ENCODE measurements around the gene ITIH3. TPM values are rescaled to one million over a fixed set of nuclear protein-coding genes. Genes with fewer than 3 reads are reported as not detected.

Gene ITIH3
- total RNA-seq, 3 donors from 2014 or later, result 0.72 to 1.4 (median 0.89) TPM

- intact Hi-C loops (cut with DNase I, micrococcal nuclease), result no loop called here
- no peak overlapping the region for H3K4me3 ChIP-seq
- ATAC-seq, result no peak
Observed at GRCh38 chr3:52787672-52788625, 6.6 kb upstream of the ITIH3 start.

GRCh38 chr3:52788890-52789745 is 5.5 kb upstream of the ITIH3 start:
- Histone ChIP-seq H3K4me3 (no peak overlapping the region), H3K4me1 (ENCODE audit: low read depth) (no peaks in the 10 kb centered on the region), H3K9me3 (no peaks in the 10 kb centered on the region), H3K36me3 (ENCODE audit: low read depth) (no peaks in the 10 kb centered on the region)
- TF ChIP-seq CTCF (IDR thresholded peaks at IDR 0.05), result no peak
- ATAC-seq, result no peak
- intact Hi-C loops (cut with DNase I, micrococcal nuclease), result no loop called here
- peak in 1 of 3 donors; percentile 29 for DNase-seq

More at GRCh38 chr3:52787672-52788625, 6.6 kb upstream of the ITIH3 start:
- H3K9me3 ChIP-seq, result no peaks in the 10 kb centered on the region
- no peaks in the 10 kb centered on the region for H3K4me1 ChIP-seq (ENCODE audit: low read depth)
- TF ChIP-seq CTCF (IDR thresholded peaks at IDR 0.05), result no peak
- H3K36me3 ChIP-seq (ENCODE audit: low read depth), result no peaks in the 10 kb centered on the region
- no peak for DNase-seq

- intact Hi-C loops (cut with DNase I, micrococcal nuclease), result no loop called here
- Histone ChIP-seq H3K36me3 (ENCODE audit: low read depth) (no peaks in the 10 kb centered on the region), H3K9me3 (no peaks in the 10 kb centered on the region), H3K4me3 (no peak overlapping the region), H3K4me1 (ENCODE audit: low read depth) (no peaks in the 10 kb centered on the region)
- TF ChIP-seq CTCF (IDR thresholded peaks at IDR 0.05), result no peak
- DNase-seq (peak in 1 of 3 donors; percentile 19), ATAC-seq (no peak)
Observed at GRCh38 chr3:52789746-52790040, 4.9 kb upstream of the ITIH3 start.

GRCh38 chr3:52790337-52790736 is 4.3 kb upstream of the ITIH3 start:
- no peaks in the 10 kb centered on the region for H3K36me3 ChIP-seq (ENCODE audit: low read depth)
- DNase-seq (peak in 1 of 3 donors; percentile 32), ATAC-seq (no peak)
- no peak for TF ChIP-seq CTCF (IDR thresholded peaks at IDR 0.05)
- H3K4me1 ChIP-seq (ENCODE audit: low read depth), result no peaks in the 10 kb centered on the region
- intact Hi-C loops (cut with DNase I, micrococcal nuclease), result no loop called here
- no peaks in the 10 kb centered on the region for H3K9me3 ChIP-seq
- H3K4me3 ChIP-seq, result no peak overlapping the region

- no peak for ATAC-seq
- H3K9me3 ChIP-seq, result no peaks in the 10 kb centered on the region
- intact Hi-C loops (cut with DNase I, micrococcal nuclease), result no loop called here
- H3K36me3 ChIP-seq (ENCODE audit: low read depth), result no peaks in the 10 kb centered on the region
- TF ChIP-seq CTCF (IDR thresholded peaks at IDR 0.05), result no peak
- DNase-seq, result peak in 1 of 3 donors; percentile 19
- no peak overlapping the region for H3K4me3 ChIP-seq
- no peaks in the 10 kb centered on the region for H3K4me1 ChIP-seq (ENCODE audit: low read depth)
Observed at GRCh38 chr3:52790741-52791140, 3.9 kb upstream of the ITIH3 start.
